Measurements from ENCODE around the gene ARRDC5.
"Not testable (repeated sequence)": the region's sequence is repeated elsewhere in the genome, so short reads cannot be mapped to it uniquely, and the experiment has no call there.

Gene ARRDC5

DNA sequence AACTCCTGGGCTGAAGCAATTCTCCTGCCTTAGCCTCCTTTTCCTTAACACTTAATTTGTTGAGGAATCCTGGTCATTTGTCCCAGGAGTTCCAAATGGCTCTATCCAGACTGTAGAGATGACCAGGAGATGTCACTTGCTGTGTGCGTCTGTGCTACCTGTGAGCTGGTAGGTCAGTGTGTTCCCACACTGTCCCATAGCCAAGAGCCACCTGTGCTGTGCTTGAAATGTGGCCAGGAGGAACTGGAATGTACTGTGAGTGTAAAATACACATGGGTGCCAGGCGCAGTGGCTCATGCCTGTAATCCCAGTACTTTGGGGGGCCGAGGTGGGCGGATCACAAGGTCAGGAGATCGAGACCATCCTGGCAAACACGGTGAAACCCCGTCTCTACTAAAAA is 36.8 kb upstream of the ARRDC5 start:
- Histone ChIP-seq H3K27ac (ENCODE audit: extremely low read depth, low read depth, low read length) (no peak overlapping the region), H3K4me1 (ENCODE audit: control insufficient read depth, insufficient read depth, low read length) (no peaks in the 10 kb centered on the region), H3K36me3 (ENCODE audit: control insufficient read depth in 2 of 2, insufficient read depth in 1 of 2, low read length in 2 of 2) (peaks cover 57 to 87% of the 10 kb centered on the region in 2 experiments), H3K9me3 (ENCODE audit: control insufficient read depth, insufficient read depth, low read depth, low read length) (no peaks in the 10 kb centered on the region), H3K4me3 (ENCODE audit: low read depth, low read length) (no peak overlapping the region)
- TF ChIP-seq ZSCAN30 (tag by site-specific recombination; IDR thresholded peaks at IDR 0.05): no peak
- TF ChIP-seq WT1 (tag by site-specific recombination; IDR thresholded peaks at IDR 0.05): no peak
- TF ChIP-seq, protein P1, sequence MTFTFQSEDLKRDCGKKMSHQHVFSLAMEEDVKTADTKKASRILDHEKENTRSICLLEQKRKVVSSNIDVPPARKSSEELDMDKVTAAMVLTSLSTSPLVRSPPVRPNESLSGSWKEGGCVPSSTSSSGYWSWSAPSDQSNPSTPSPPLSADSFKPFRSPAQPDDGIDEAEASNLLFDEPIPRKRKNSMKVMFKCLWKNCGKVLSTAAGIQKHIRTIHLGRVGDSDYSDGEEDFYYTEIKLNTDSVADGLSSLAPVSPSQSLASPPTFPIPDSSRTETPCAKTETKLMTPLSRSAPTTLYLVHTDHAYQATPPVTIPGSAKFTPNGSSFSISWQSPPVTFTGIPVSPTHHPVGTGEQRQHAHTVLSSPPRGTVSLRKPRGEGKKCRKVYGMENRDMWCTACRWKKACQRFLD (tag by site-specific recombination; IDR thresholded peaks at IDR 0.05): no peak
- no peak for TF ChIP-seq ZBTB48 (tag by site-specific recombination; IDR thresholded peaks at IDR 0.05)
- ChIA-PET CTCF (interaction anchor here (0.6 to 1.3 kb wide), 5 partner anchors 37 to 354 kb away, joined by 3 to 4 read pairs (median 3); no protein-coding TSS in a partner anchor), POLR2A (no interaction called here)

DNA sequence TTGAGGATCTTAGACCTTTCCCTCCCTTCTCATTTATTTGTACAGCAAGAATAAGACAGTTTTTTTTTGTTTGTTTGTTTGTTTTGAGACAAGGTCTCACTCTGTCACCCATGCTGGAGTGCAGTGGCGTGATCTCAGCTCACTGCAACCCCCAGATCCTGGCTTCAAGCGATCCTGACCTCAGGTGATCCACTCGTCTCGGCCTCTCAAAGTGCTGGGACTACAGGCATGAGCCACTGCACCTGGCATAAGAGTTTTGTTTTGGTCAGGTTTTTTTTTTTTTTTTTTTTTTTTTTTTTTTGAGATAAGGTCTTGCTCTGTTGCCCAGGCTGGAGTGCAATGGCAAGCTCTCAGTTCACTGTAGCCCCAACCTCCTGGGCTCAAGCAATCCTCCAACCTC is 35.8 kb upstream of the ARRDC5 start:
- not testable (repeated sequence) for H3K4me1 ChIP-seq (ENCODE audit: control insufficient read depth, insufficient read depth, low read length); H3K9me3 ChIP-seq (ENCODE audit: control insufficient read depth, insufficient read depth, low read depth, low read length); H3K4me3 ChIP-seq (ENCODE audit: low read depth, low read length); H3K27ac ChIP-seq (ENCODE audit: extremely low read depth, low read depth, low read length)
- CTCF ChIA-PET: interaction anchor here (1.0 kb wide), 1 partner anchor 87 kb away, joined by 3 read pairs; no protein-coding TSS in a partner anchor
- peaks cover 63 to 85% of the 10 kb centered on the region in 2 experiments for H3K36me3 ChIP-seq (ENCODE audit: control insufficient read depth in 2 of 2, insufficient read depth in 1 of 2, low read length in 2 of 2)
- POLR2A ChIA-PET: interaction anchor here (1.1 kb wide), 1 partner anchor 12 kb away, joined by 4 read pairs; no protein-coding TSS in a partner anchor
- TF ChIP-seq, protein P2, sequence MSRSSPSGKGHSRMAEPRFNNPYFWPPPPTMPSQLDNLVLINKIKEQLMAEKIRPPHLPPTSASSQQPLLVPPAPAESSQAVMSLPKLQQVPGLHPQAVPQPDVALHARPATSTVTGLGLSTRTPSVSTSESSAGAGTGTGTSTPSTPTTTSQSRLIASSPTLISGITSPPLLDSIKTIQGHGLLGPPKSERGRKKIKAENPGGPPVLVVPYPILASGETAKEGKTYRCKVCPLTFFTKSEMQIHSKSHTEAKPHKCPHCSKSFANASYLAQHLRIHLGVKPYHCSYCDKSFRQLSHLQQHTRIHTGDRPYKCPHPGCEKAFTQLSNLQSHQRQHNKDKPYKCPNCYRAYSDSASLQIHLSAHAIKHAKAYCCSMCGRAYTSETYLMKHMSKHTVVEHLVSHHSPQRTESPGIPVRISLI (tag by site-specific recombination; IDR thresholded peaks at IDR 0.05): 0 out of 2 replicates have a peak, but pooled peaks have one; percentile 73

DNA sequence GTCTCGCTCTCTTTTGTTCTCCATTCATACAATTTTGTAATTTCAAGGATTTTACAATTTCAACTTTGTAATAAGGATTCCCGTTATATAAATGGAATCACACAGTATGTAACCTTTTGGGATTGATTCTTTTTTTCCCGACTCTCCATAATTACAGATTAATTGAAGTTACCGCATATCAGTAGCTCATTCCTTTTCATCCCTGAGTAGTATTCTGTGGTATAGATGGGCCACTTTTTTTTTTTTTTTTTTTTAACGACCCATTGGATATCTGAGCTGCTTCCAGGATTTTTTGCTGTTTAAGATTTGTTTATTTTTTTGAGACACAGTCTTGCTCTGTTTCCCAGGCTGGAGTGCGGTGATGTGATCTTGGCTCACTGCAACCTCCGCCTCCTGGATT is 34.4 kb upstream of the ARRDC5 start:
- ChIA-PET CTCF (interaction anchor here (0.6 kb wide), 1 partner anchor 27 kb away, joined by 6 read pairs; no protein-coding TSS in a partner anchor), POLR2A (interaction anchor here (0.7 to 0.9 kb wide), 3 partner anchors 10 to 518 kb away, joined by 3 to 7 read pairs (median 3); partner anchors contain the start of gene ZNRF4)
- peaks cover 63 to 87% of the 10 kb centered on the region in 2 experiments for H3K36me3 ChIP-seq (ENCODE audit: control insufficient read depth in 2 of 2, insufficient read depth in 1 of 2, low read length in 2 of 2)
- H3K27ac ChIP-seq (ENCODE audit: extremely low read depth, low read depth, low read length): no peak overlapping the region
- H3K9me3 ChIP-seq (ENCODE audit: control insufficient read depth, insufficient read depth, low read depth, low read length): no peaks in the 10 kb centered on the region
- H3K4me1 ChIP-seq (ENCODE audit: control insufficient read depth, insufficient read depth, low read length): no peaks in the 10 kb centered on the region
- TF ChIP-seq ZNF146 (tag by site-specific recombination; IDR thresholded peaks at IDR 0.05): peak; percentile 91
- TF ChIP-seq, protein P3, sequence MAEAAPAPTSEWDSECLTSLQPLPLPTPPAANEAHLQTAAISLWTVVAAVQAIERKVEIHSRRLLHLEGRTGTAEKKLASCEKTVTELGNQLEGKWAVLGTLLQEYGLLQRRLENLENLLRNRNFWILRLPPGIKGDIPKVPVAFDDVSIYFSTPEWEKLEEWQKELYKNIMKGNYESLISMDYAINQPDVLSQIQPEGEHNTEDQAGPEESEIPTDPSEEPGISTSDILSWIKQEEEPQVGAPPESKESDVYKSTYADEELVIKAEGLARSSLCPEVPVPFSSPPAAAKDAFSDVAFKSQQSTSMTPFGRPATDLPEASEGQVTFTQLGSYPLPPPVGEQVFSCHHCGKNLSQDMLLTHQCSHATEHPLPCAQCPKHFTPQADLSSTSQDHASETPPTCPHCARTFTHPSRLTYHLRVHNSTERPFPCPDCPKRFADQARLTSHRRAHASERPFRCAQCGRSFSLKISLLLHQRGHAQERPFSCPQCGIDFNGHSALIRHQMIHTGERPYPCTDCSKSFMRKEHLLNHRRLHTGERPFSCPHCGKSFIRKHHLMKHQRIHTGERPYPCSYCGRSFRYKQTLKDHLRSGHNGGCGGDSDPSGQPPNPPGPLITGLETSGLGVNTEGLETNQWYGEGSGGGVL (tag by site-specific recombination; IDR thresholded peaks at IDR 0.05): no peak
- H3K4me3 ChIP-seq (ENCODE audit: low read depth, low read length): no peak overlapping the region

DNA sequence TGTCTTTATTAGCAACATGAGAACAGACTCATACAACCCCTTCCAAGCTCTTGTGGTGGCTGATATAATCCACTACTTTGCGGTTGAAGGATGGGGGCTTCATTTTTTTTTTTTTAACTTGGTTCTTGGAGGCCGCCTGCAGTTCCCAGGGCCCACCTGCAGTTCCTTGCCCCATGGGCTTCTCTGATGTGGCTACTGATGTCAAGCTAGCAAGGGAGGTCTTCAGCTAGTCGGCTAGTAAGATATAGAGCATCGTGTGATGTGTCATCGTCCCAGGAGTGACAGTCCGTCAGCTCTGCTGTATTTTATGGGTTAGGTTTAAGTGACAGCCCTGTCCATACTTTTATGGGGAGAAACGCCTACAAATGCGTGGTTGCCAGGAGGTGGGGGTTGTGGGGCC is 32.7 kb upstream of the ARRDC5 start:
- H3K36me3 ChIP-seq (ENCODE audit: control insufficient read depth in 2 of 2, insufficient read depth in 1 of 2, low read length in 2 of 2): peaks cover 73 to 86% of the 10 kb centered on the region in 2 experiments
- no peak for TF ChIP-seq ZFP41 (tag by site-specific recombination; IDR thresholded peaks at IDR 0.05; ENCODE audit: borderline replicate concordance)
- TF ChIP-seq, protein P4, sequence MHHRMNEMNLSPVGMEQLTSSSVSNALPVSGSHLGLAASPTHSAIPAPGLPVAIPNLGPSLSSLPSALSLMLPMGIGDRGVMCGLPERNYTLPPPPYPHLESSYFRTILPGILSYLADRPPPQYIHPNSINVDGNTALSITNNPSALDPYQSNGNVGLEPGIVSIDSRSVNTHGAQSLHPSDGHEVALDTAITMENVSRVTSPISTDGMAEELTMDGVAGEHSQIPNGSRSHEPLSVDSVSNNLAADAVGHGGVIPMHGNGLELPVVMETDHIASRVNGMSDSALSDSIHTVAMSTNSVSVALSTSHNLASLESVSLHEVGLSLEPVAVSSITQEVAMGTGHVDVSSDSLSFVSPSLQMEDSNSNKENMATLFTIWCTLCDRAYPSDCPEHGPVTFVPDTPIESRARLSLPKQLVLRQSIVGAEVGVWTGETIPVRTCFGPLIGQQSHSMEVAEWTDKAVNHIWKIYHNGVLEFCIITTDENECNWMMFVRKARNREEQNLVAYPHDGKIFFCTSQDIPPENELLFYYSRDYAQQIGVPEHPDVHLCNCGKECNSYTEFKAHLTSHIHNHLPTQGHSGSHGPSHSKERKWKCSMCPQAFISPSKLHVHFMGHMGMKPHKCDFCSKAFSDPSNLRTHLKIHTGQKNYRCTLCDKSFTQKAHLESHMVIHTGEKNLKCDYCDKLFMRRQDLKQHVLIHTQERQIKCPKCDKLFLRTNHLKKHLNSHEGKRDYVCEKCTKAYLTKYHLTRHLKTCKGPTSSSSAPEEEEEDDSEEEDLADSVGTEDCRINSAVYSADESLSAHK (tag by site-specific recombination; IDR thresholded peaks at IDR 0.05): no peak
- TF ChIP-seq KLF7 (tag by site-specific recombination; IDR thresholded peaks at IDR 0.05; ENCODE audit: borderline replicate concordance): no peak
- 0 out of 2 replicates have a peak, but pooled peaks have one; percentile 8 for TF ChIP-seq ZFHX2 (tag by site-specific recombination; conservative IDR thresholded peaks at IDR 0.05)
- no peak overlapping the region for H3K27ac ChIP-seq (ENCODE audit: extremely low read depth, low read depth, low read length)
- no peak overlapping the region for H3K4me3 ChIP-seq (ENCODE audit: low read depth, low read length)
- no peaks in the 10 kb centered on the region for H3K9me3 ChIP-seq (ENCODE audit: control insufficient read depth, insufficient read depth, low read depth, low read length)
- H3K4me1 ChIP-seq (ENCODE audit: control insufficient read depth, insufficient read depth, low read length): no peaks in the 10 kb centered on the region
- POLR2A ChIA-PET: interaction anchor here (0.6 kb wide), 1 partner anchor 8 kb away, joined by 6 read pairs; no protein-coding TSS in a partner anchor
- CTCF ChIA-PET: interaction anchor here (0.7 kb wide), 2 partner anchors 95 to 214 kb away, joined by 3 read pairs; no protein-coding TSS in a partner anchor

Measured in HEK293 (cell line).